Measurements from ENCODE around the gene LPA.
"Not testable (repeated sequence)": the region's sequence is repeated elsewhere in the genome, so short reads cannot be mapped to it uniquely, and the experiment has no call there.

Gene LPA

DNA sequence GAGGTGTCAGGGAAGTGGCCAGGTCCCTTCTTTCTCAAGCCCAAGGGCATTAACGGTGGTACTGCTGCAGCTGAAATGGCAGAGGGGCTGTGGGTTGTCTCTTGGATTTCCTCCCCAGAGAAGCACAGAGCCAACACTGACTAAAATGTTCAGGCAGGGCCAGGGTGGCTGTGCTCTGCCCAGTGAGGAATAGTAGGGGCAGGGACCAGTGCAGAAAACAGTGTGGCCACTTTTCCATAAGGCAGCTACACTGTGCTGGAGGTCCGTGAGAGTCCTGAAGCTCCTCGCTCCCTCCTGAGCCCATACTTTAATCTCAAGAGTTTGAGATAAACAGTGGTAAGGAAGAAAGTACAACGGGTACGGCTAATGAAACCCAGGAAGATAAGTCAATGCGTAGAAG lies 4.5 kb downstream of the LPA start:
- DNase-seq = no peak

DNA sequence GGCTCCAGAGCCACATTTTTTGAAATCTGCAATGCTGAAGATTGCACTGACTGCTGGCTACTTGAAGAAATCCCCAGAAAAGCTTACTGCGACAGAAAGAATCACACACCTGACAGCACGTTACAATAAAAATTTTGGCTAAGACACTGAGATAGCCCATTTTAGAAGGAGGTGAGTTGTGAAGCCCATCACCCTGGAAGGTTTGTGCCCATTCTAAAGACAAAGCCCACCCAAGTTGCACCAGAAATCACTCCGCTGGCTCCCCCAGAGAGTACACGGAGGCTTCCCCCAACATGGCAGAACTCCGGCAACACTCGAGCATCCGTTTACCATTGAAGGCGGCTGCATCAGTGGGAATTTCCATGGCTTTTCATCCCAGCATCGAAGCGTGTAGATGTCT lies 29.4 kb downstream of the LPA start:
- no peak for DNase-seq

DNA sequence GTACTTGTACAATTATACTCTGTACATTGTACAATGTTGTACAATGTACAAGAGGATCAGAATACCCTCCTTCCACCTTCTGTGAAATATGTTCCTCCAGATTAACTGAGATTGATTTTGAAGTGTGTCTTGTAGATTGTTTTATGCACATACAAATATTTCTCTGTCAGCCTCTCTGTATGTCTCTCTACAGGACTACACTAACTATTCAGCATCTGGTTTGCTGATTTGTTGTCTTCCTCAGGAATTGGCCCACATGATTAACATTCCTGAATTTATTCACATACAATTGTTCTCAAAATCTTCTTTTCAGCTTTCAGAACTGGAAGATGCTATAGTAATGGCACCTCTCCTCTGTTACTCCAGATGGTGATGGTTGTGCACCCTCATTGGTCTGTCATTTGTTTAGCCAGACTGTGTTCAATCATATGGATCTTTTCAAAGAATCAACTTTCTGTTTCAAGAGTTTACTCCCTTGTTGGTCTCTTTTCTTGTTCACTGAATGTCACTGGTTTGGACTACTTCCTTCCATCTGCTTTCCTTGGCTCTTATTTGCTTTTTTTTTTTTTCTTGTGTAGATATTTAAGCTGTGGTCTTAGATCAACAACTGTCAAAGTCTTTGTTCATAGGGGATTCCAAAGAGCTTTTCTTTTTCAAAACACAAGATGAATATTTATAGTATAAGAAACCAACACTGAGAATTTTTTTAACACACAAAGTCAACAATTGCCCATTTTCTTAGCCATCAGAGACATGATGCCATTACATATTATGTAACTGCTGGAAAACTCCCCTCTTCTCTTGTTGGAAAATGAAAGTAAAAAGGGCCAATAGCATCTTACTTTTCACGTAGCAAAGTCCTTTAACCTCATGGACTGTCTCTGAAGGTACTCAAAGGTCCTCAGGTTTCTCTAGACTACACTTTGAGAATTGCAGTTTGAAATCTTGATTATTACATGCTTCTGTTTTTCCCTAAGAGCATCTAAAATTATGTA lies 67.9 kb downstream of the LPA start:
- no peak for DNase-seq

DNA sequence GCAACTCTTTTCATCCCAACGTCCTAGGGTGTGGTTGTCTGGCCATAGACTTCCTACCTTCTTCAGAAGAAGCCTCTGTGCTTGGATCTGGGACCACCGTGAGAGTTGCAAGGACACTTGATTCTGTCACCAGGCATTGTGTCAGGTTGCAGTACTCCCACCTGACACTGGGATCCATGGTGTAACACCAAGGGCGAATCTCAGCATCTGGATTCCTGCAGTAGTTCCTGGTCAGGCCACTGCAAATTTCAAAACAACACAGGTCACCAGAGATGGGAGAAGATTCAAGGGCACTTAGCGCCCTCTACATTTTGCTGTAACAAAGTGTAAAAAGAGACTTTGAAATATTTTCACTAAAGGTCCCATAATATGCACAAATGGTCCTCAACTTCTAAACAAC lies 68.8 kb downstream of the LPA start:
- DNase-seq = not testable (repeated sequence)

DNA sequence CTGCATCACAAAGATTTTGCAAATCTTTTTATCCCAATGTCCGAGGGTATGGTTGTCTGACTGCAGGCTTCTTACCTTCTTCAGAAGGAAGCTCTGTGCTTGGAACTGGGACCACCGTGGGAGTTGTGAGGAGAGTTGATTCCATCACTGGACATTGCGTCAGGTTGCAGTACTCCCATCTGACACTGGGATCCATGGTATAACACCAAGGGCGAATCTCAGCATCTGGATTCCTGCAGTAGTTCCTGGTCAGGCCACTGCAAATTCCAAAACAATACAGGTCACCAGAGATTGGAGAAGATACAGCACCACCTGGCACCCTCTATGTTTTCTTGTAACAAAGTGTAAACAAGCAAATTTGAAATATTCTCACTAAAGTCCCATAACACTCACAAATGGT lies 77.7 kb downstream of the LPA start:
- DNase-seq = no peak

- DNase-seq = no peak
Observed at GRCh38 chr6:160583794-160584193, 80.3 kb downstream of the LPA start.

DNA sequence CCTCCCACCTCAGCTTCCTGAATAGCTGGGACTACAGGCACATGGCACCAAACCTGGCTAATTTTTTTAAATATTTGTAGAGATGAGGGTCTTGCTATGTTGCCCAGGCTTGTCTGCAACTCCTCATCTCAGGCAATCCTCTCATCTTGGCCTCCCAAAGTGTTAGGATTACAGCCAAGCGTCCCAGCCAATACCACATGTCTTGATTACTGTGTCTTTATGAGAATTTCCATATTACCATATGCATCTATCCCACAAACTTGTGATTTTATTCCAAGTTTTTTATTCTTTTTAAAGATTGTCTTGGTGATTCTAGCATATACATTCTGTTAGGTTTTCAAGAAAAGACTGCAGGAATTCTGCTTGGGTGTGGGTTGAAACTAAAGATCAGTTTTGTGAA lies 82.7 kb downstream of the LPA start:
- DNase-seq = no peak

DNA sequence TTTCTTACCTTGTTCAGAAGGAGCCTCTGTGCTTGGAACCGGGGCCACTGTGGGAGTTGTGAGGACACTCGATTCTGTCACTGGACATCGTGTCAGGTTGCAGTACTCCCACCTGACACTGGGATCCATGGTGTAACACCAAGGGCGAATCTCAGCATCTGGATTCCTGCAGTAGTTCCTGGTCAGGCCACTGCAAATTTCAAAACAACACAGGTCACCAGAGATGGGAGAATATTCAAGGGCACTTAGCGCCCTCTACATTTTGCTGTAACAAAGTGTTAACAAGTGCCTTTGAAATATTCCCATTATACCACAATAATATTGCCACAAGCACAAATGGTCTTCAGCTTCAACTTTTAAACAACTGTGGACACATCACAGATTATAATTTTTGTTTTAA lies 85.6 kb downstream of the LPA start:
- not testable (repeated sequence) for DNase-seq

DNA sequence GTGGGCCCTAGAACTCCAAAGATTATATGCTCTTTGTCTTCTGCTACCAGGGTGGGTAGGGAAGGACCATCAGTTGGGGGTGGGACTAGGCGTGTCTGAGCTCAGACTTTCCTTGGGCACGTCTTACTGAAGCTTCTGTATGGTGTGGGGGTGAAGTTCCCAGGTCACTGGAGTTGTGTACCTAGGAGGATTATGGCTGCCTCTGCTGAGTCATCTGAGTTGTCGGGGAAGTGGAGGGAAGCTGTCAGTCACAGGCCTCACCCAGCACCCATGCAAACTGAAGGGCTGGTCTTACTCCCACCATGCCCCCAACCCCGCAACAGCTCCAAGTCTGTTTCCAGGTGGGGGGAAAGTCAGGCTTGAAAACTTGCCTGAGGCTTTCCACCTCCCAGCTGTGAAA lies 90.1 kb downstream of the LPA start:
- DNase-seq = no peak

DNA sequence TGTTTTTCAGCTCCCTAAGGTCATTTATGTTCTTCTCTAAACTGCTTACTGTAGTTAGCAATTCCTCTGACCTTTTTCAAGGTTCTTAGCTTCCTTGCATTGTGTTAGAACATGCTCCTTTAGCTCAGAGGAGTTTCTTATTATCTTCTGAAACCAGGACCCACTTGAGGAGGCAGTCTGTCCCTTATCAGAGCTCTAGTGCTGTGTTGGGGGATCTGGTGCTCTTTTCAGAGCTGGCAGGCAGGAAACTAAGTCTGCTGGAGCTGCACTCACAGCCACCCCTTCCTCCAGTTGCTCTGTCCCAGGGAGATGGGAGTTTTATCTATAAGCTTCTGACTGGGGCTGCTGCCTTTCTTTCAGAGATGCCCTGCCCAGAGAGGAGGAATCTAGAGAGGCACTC lies 92.9 kb downstream of the LPA start:
- DNase-seq = not testable (repeated sequence)

GRCh38 chr6:160544802-160545201 lies 119.3 kb downstream of the LPA start:
- no peak for DNase-seq

DNA sequence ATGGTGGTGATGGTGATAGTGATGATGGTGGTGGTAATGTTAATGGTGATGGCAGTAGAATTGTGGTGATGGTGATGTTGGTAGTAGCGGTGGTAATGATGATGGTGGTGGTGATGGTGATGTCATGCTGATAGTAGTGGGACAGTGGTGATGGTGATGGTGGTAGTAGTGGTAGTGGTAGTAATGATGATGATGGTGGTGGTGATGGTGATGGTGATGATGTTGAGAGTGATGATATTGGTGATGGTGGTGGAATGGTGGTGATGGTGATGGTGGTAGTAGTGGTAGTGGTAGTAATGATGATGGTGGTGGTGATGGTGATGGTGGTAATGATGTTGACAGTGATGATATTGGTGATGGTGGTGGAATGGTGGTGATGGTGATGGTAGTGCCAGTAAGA lies 128.8 kb downstream of the LPA start:
- DNase-seq = no peak

GRCh38 chr6:160534050-160534696 lies 129.9 kb downstream of the LPA start:
- peak; percentile 24 for DNase-seq

- no peak for DNase-seq
Observed at GRCh38 chr6:160532315-160532714, 131.8 kb downstream of the LPA start.

GRCh38 chr6:160531826-160532225 lies 132.2 kb downstream of the LPA start:
- no peak for DNase-seq

DNA sequence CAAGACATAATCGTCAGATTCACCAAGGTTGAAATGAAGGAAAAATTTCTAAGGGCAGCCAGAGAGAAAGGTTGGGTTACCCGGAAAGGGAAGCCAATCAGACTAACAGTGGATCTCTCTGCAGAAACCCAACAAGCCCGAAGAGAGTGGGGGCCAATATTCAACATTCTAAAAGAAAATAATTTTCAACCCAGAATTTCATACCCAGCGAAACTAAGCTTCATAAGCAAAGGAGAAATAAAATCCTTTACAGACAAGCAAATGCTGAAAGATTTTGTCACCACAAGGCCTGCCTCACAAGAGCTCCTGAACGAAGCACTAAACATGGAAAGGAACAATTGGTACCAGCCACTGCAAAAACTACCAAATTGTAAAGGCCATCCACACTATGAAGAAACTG lies 134.6 kb downstream of the LPA start:
- not testable (repeated sequence) for DNase-seq

DNA sequence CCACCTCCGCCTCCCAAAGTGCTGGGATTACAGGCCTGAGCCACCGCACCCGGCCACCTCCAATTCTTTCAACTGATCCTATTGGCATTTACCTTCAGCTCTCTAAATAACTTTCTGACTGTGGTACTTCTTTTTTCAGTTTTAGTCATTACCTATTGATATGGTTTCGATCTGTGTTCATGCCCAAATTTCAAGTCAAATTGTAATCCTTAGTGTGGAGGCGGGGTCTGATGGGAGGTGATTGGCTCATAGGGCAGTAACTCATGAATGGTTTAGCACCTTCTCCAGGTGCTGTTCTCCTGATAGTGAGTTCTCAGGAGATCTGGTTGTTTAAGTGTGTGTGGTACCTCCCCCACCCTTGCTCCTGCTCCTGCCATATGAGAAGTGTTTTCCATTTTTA lies 140.9 kb downstream of the LPA start:
- no peak for DNase-seq

GRCh38 chr6:160520043-160520904 lies 143.8 kb downstream of the LPA start:
- DNase-seq = peak; percentile 45

DNA sequence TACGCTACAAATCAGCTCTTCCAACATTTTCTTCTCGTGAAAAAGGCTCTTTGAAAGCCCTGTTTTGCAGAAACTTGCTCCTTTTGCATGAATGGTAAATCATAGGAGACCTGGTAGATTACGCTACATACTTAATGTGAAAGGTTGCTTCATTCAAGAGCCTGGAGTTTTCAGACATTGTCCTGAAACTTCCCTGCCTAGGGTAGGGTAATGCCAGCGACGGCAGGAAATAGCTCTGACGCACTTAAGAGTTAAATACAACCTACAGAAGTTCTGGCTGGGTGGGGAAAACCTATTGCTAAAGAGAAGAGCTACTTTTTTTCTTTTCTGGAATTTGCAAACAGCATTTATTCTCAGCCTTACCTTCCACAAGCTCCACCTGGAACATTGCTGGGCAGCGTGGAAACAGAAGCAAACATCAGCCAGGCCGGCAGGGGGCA lies 144.5 kb downstream of the LPA start:
- peak; percentile 63 for DNase-seq

- DNase-seq = no peak
Observed at GRCh38 chr6:160519133-160519532, 144.9 kb downstream of the LPA start.

GRCh38 chr6:160513836-160514235 lies 150.2 kb downstream of the LPA start:
- no peak for DNase-seq

DNA sequence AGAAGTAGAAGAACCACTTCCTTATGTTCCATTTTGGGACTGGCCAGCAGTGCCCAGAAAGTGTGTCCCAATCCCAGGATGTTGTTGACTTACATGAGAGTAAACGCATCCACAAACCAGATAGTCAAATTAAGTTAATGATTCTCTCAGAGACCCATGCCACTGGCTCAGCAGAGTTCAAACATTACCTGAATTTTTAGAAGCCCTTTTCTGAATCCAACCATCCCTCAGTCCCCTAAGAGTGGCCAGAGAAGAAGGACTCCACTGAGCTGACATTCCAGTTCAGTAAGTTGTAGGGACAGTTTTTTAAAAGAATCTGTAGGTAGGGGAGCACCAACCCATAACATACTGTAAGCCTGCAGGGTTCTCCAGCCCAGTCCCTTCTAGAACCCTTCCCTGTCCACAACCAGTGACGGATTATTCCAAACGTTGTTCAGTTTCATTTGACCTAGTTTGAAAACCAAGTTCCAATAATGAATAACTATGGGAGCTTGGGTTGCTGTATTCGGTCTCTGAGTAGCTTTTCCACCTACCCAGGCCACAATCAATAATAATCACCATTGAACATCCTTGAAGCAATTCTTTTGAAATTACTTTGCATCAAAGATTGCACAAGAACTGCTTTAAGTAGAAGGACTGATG lies 153.0 kb downstream of the LPA start:
- no peak for DNase-seq

DNA sequence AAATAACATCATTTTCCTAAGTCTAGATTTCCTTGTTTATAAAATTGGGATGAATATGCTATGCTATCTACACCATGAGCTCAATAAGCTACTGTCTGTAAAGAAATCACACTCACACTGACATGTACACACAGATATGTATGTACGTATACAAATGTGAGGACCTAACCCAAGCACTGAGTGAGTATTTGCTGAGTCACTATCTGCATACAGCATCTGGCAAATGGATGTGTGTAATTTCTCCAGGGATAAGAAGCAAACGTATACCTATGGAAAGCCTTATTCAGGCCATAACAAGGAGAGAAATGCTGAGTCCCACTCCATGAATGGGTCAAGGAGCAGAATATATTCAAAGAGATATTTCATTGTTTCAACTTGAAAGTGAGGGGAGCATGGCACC lies 153.9 kb downstream of the LPA start:
- no peak for DNase-seq

Data from RPMI8226 (cell line).